PFSK-1 (cell line): Measurements from ENCODE around the gene SRD5A2.

Experiments
- FOXP2 ChIP-seq: optimal IDR thresholded peaks from 2 replicates; pipeline ENCODE3; 2011; ENCODE audit warnings: borderline replicate concordance, control low read depth, inconsistent platforms; ENCODE audit not compliant: insufficient read depth; ENCODE audit errors: extremely low read length, extremely low read depth
- POLR2AphosphoS5 ChIP-seq: IDR thresholded peaks from 2 replicates; pipeline ENCODE4 v1.6.1; 2012; ENCODE audit warnings: low read depth, mild to moderate bottlenecking, control low read depth, low read length, moderate library complexity
- TAF1 ChIP-seq: IDR thresholded peaks from 2 replicates; pipeline ENCODE4 v1.6.1; 2012; ENCODE audit warnings: low read length, control low read depth, borderline replicate concordance; ENCODE audit not compliant: insufficient read depth
- TF ChIP-seq, protein P1 (sequence below), 2 experiments: IDR thresholded peaks; 2 replicates each; pipeline versions ENCODE4 v1.6.1 to v1.8.0; 2011 to 2012; ENCODE audit warnings: low read depth in 2 of 2, low read length in 2 of 2, control low read depth in 1 of 2, inconsistent platforms in 1 of 2, mild to moderate bottlenecking in 1 of 2, moderate library complexity in 1 of 2; ENCODE audit not compliant: insufficient read depth in 1 of 2

DNA sequence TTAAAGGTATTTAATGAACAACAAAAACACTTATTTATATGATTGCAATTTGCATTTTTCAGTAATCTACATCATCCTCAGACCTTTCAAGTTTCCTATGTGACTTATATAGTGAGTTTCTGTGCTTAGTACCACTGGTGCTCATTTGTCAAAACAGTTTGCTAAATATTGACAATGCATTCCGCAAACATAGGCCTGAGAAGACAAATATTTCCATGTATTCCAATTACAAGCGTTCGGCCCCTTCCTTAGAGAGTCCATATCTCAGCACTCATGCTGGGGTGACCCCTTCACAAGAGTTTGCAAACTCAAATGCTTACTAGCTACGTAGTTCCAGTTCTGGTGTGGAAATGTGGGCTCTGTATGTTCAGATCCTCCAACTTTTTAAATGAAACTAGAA is 56.1 kb downstream of the SRD5A2 start:
- TF ChIP-seq POLR2AphosphoS5, result no peak
- no peak for TF ChIP-seq FOXP2
- TF ChIP-seq TAF1, result no peak
- TF ChIP-seq, protein P1, sequence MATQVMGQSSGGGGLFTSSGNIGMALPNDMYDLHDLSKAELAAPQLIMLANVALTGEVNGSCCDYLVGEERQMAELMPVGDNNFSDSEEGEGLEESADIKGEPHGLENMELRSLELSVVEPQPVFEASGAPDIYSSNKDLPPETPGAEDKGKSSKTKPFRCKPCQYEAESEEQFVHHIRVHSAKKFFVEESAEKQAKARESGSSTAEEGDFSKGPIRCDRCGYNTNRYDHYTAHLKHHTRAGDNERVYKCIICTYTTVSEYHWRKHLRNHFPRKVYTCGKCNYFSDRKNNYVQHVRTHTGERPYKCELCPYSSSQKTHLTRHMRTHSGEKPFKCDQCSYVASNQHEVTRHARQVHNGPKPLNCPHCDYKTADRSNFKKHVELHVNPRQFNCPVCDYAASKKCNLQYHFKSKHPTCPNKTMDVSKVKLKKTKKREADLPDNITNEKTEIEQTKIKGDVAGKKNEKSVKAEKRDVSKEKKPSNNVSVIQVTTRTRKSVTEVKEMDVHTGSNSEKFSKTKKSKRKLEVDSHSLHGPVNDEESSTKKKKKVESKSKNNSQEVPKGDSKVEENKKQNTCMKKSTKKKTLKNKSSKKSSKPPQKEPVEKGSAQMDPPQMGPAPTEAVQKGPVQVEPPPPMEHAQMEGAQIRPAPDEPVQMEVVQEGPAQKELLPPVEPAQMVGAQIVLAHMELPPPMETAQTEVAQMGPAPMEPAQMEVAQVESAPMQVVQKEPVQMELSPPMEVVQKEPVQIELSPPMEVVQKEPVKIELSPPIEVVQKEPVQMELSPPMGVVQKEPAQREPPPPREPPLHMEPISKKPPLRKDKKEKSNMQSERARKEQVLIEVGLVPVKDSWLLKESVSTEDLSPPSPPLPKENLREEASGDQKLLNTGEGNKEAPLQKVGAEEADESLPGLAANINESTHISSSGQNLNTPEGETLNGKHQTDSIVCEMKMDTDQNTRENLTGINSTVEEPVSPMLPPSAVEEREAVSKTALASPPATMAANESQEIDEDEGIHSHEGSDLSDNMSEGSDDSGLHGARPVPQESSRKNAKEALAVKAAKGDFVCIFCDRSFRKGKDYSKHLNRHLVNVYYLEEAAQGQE (IDR thresholded peaks at IDR 0.05; ENCODE audit: insufficient read depth in 1 of 2, low read depth in 2 of 2, low read length in 2 of 2), result no peak
